Osteocyte (in vitro differentiated cells): ENCODE measurements around the gene MAPT. TPM values are rescaled to one million over a fixed set of nuclear protein-coding genes. Genes with fewer than 3 reads are reported as not detected.

Experiments used
- DNase-seq: peaks from one replicate; pipeline ENCODE4 v3.0.0; 2021; ENCODE audit warnings: mixed read lengths; ENCODE audit not compliant: unreplicated experiment; ENCODE audit errors: extremely low spot score
- H3K27ac Mint-ChIP-seq: one replicate; pipeline ENCODE4 v1.8.0; 2021; ENCODE audit warnings: mild to moderate bottlenecking, mixed read lengths; ENCODE audit not compliant: unreplicated experiment
- H3K27me3 Mint-ChIP-seq: one replicate; pipeline ENCODE4 v1.8.0; 2021; ENCODE audit warnings: mixed read lengths; ENCODE audit not compliant: unreplicated experiment
- H3K36me3 Mint-ChIP-seq: one replicate; pipeline ENCODE4 v1.8.0; 2021; ENCODE audit warnings: mixed read lengths; ENCODE audit not compliant: unreplicated experiment
- H3K4me1 Mint-ChIP-seq: one replicate; pipeline ENCODE4 v1.8.0; 2021; ENCODE audit warnings: mixed read lengths; ENCODE audit not compliant: unreplicated experiment
- H3K4me3 Mint-ChIP-seq: one replicate; pipeline ENCODE4 v1.8.0; 2021; ENCODE audit warnings: mild to moderate bottlenecking, moderate library complexity, mixed read lengths; ENCODE audit not compliant: unreplicated experiment
- H3K9me3 Mint-ChIP-seq: one replicate; pipeline ENCODE4 v1.8.0; 2021; ENCODE audit warnings: mixed read lengths; ENCODE audit not compliant: unreplicated experiment
- CTCF ChIP-seq: fragments of 200-600 bp; sonication (generic); IDR thresholded peaks from 2 replicates; pipeline ENCODE4 v1.5.0; 2021; ENCODE audit warnings: antibody characterized with exemption, mild to moderate bottlenecking, moderate library complexity
- total RNA-seq: library from RNA; stranded (reverse); gene quantifications from 2 replicates; pipeline ENCODE4 v1.2.1, GENCODE V29; 2021

Gene MAPT
- total RNA-seq, 1 donor from 2014 or later = 1.6 TPM

- H3K4me3 Mint-ChIP-seq = no peak overlapping the region
- no peak for TF ChIP-seq CTCF
- H3K9me3 Mint-ChIP-seq = no peaks in the 10 kb centered on the region
- no peaks in the 10 kb centered on the region for H3K27me3 Mint-ChIP-seq
- H3K4me1 Mint-ChIP-seq = no peaks in the 10 kb centered on the region
- no peak for DNase-seq
- H3K36me3 Mint-ChIP-seq = peaks cover 63% of the 10 kb centered on the region
- no peak overlapping the region for H3K27ac Mint-ChIP-seq
Observed at GRCh38 chr17:46031440-46031839, 137.1 kb downstream of the MAPT start.

- Mint-ChIP-seq H3K27ac (no peak overlapping the region), H3K27me3 (no peaks in the 10 kb centered on the region), H3K4me1 (no peaks in the 10 kb centered on the region), H3K9me3 (no peaks in the 10 kb centered on the region), H3K4me3 (no peak overlapping the region), H3K36me3 (peaks cover 63% of the 10 kb centered on the region)
- no peak for TF ChIP-seq CTCF
- no peak for DNase-seq
Observed at GRCh38 chr17:46031920-46032319, 137.6 kb downstream of the MAPT start.

- peaks cover 68% of the 10 kb centered on the region for H3K36me3 Mint-ChIP-seq
- H3K4me1 Mint-ChIP-seq = no peaks in the 10 kb centered on the region
- no peaks in the 10 kb centered on the region for H3K27me3 Mint-ChIP-seq
- TF ChIP-seq CTCF = no peak
- no peak overlapping the region for H3K27ac Mint-ChIP-seq
- H3K4me3 Mint-ChIP-seq = no peak overlapping the region
- DNase-seq = no peak
- H3K9me3 Mint-ChIP-seq = no peaks in the 10 kb centered on the region
Observed at GRCh38 chr17:46032909-46033308, 138.6 kb downstream of the MAPT start.

GRCh38 chr17:46033392-46033791 lies 139.0 kb downstream of the MAPT start:
- Mint-ChIP-seq H3K4me3 (no peak overlapping the region), H3K27ac (no peak overlapping the region), H3K9me3 (no peaks in the 10 kb centered on the region), H3K4me1 (no peaks in the 10 kb centered on the region), H3K36me3 (peaks cover 68% of the 10 kb centered on the region), H3K27me3 (no peaks in the 10 kb centered on the region)
- DNase-seq = no peak
- no peak for TF ChIP-seq CTCF

- Mint-ChIP-seq H3K36me3 (peaks cover 57% of the 10 kb centered on the region), H3K27ac (no peak overlapping the region), H3K4me1 (no peaks in the 10 kb centered on the region), H3K9me3 (no peaks in the 10 kb centered on the region), H3K4me3 (no peak overlapping the region), H3K27me3 (no peaks in the 10 kb centered on the region)
- TF ChIP-seq CTCF = no peak
- no peak for DNase-seq
Observed at GRCh38 chr17:46035112-46035818, 140.9 kb downstream of the MAPT start.
